K562 treated with DMSO at 1 percent for 4 hours (cell line): ENCODE data around the gene FAM50A. TPM values are rescaled to one million over a fixed set of nuclear protein-coding genes. Genes with fewer than 3 reads are reported as not detected.

Experiments
- total RNA-seq: library from RNA; unstranded; fragments of 300-600 nt; gene quantifications from 2 replicates; pipeline ENCODE4 v1.2.3, GENCODE V29; 2022; ENCODE audit not compliant: insufficient read depth

Gene FAM50A, protein sequence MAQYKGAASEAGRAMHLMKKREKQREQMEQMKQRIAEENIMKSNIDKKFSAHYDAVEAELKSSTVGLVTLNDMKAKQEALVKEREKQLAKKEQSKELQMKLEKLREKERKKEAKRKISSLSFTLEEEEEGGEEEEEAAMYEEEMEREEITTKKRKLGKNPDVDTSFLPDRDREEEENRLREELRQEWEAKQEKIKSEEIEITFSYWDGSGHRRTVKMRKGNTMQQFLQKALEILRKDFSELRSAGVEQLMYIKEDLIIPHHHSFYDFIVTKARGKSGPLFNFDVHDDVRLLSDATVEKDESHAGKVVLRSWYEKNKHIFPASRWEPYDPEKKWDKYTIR
- total RNA-seq, result 149 and 188 TPM in 2 replicates

DNA sequence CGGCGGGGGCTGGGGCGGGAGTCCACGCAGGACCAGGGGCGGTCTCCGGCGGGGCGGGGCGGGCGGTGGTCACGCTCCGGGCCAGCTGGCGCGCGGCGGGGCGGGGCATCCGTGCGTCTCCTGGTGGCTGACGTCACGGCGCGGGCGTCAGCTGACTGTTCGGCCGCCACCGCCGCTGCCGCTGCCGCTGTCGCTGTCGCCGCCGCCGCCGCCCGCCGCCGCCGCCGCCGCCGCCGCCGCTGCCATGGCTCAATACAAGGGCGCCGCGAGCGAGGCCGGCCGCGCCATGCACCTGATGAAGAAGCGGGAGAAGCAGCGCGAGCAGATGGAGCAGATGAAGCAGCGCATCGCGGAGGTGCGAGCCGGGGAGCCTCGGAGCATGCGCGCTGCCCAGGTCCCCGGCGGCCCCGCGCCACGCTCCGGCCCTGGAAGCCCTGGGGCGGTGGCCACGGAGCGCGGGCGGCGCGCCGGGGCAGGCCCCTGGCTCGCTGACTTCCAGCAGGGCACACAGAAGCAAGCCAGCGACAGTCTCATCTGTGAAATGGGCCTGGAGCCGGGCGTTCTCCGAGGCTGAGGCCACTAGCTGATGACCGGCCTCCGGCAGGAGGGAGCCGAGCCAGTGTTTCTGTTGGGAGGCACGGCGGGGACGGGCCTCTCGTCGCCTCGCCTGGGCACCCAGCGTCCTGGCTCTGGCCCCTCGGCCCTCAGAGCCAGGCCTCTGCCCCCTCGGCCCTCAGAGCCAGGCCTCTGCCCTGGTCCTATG lies at the start of gene FAM50A:
TSS of gene FAM50A (plus strand) at position 150 of the 763 bp plus-strand sequence. CDS start at position 245, 95 bp downstream.

DNA sequence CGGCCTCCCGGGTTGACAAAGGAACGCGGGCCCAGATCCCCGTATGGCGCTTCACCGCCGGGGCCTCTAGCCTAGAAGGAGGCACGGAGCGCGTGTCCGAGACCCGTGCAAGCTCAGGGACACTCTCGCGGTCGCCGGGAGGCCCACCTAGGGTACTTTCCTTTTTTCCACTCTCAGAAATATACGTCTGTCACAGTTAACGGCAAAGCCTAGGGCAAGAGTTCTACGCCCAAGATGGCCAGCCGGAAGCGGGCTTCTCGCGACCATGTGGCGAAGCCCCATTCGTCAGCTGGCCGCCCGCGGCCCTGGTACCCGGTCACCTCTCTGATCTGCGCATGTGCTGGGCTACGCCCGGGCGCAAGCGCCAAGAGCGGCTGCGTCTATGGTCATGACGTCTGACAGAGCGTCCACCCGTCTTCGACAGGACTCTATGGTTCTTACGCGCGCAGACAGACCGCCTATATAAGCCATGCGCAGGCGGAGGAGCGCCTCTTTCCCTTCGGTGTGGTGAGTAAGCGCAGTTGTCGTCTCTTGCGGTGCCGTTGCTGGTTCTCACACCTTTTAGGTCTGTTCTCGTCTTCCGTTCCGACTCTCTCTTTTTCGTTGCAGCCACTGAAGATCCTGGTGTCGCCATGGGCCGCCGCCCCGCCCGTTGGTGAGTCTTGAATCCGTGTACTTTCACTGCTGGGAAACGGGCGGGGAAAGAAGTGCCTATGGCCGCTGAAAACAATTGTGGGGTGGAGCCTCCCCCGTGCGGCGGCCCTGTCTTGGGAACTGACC lies 45.9 kb upstream of the FAM50A start, which contains the start of gene RPL10:
TSS of gene RPL10 (plus strand) at position 490 of the 780 bp plus-strand sequence. CDS start at position 633, 143 bp downstream.

DNA sequence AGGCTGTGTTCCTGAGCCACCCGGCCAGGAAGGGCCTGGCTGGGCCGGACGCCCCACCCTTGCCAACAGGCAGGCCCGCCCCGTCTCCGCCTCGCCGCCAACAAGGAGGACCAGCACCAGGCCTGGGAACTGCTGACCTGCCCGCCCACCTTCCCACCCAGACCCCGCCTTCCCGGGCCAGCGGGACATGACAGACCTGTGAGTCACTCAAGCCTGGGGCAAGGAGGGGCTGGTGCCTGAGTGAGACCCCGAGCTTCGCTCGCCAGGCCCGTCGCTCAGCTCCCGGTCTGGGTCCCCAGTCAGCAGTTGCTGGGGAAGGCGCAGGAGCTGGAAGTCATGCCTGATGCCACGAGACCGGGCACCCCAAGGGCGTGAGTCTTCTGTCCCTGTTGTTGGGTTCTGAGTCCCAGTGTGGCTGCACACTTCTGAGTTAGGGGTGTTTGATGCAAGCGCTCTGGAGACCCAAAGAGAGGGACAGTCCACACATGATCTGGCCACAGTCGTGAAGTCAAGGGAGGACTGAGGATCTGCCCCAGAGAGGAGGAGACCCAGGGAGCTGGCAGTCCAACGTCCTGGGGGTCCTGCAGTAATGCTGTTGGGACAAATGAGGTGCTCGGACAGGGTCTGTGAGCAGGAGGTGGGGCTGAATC lies 34.6 kb upstream of the FAM50A start, which contains the start of gene DNASE1L1:
TSS of gene DNASE1L1 (minus strand) at position 33 of the 650 bp plus-strand sequence. CDS start 3,686 bp downstream, outside the sequence.

DNA sequence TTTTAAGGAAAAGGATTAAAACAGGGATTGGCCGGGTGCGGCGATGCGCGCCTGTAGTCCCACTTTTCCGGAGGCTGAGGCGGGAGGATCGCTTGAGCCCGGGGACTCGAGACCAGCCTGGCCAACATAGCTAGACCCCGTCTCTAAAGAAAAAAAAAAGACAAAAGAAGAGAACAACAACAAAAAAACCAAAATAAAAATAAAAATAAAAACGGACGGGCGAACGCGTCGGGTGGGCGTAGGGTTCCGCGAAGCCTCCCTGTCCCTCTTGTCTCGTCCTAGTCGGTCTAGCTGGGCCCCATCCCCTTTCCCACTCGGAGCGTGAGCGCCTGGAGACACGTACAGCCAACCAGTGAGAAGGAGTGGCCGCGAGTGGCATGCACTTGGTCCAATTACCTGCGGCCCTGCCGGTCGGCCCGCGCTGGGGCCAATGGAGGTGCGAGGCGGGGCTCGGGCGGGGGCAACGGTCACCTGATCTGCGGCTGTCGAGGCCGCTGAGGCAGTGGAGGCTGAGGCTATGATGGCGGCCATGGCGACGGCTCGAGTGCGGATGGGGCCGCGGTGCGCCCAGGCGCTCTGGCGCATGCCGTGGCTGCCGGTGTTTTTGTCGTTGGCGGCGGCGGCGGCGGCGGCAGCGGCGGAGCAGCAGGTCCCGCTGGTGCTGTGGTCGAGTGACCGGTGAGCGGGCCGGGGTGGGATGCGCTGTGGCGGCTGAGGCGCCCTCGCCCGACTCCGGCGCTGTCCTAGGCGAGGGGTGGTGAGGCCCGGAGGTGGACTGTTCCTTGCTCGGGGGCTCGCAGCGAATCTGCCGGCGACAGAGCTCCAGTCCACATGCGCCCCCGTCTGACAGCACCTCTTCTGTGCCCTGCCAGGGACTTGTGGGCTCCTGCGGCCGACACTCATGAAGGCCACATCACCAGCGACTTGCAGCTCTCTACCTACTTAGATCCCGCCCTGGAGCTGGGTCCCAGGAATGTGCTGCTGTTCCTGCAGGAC lies 15.5 kb upstream of the FAM50A start, which contains the start of gene ATP6AP1:
TSS of gene ATP6AP1 (plus strand) at position 502 of the 996 bp plus-strand sequence. CDS start at position 518, 16 bp downstream.

DNA sequence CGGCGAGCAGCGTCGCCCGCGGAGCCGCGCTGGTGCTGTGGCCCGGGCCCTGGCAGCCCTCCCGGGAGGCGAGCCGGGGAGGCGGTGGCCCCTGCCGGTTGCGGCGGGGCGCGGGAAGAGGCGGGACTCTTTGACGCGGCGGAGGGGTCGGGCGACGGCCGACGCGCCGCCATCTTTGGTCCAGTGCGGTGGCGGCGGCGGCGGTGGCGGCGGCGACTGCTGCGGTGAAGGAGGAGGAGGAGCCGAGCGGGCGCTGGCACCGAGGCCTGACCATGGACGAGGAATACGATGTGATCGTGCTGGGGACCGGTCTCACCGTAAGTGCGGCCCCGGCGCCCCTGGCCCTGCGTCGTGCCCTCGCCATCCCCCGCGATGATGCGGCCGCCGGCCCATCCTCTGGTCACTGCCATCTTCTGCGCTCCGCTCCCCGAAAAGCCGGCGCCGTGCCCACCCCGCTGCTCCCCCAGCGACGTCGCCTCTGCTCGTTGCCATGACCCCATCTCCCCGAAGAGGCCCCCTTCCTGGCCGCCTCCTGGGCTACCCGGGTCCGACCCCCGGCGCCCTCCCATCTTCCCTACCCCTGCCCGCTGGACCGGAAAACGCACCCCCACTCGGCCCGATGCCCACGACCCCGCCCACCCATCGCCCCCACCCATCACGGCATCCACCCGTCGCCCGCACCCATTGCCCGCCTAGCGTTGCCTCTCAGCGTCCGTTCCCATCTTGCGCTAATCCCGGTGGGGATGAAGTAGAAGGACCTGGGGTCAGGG lies 6.8 kb upstream of the FAM50A start, which contains the start of gene GDI1:
TSS of gene GDI1 (plus strand) at position 172 of the 770 bp plus-strand sequence. CDS start at position 273, 101 bp downstream.

DNA sequence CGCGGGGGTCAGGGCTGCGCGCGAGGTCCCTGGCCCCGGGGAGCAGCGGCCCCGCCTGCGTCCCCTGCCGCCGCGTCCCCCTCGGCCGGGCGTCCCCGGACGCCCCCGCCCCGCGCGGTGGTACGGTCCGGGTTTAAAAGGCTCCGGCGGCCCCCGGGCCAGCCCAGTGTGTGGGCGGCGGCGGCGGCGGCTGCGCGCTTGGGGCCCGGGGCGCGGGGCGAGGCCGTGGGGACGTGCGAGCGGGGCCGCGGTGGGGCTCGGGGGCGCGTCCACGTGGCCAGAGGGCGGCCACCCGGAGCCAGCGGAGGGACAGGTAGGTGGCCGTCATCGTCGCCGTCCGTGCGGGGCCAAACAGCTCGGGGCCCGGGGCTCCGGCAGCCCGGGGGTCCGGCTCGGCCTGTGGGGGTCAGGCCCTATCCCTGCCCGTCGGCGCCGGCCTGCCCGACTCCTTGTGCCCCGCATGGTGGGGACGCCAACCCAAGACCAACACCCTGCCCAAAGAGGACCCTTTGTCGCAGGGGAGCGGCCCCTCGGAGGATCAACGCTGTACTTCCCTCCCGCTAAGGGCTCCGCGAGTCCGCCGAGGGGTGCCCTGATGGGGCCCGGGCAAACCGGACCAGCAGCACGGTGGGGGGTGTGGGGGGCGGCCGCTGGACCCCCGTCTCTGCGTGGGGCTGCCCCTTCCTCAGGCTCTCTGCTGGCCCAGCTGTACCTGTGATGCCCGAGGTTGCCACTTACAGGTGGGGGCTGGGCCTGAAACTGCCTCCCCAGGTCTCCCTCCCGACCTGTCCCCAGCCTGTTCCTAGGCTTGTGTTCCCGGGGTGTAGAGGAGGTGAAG lies 14.4 kb downstream of the FAM50A start, which contains the start of gene PLXNA3:
TSS of gene PLXNA3 (plus strand) at position 166 of the 838 bp plus-strand sequence. CDS start 1,903 bp downstream, outside the sequence.

DNA sequence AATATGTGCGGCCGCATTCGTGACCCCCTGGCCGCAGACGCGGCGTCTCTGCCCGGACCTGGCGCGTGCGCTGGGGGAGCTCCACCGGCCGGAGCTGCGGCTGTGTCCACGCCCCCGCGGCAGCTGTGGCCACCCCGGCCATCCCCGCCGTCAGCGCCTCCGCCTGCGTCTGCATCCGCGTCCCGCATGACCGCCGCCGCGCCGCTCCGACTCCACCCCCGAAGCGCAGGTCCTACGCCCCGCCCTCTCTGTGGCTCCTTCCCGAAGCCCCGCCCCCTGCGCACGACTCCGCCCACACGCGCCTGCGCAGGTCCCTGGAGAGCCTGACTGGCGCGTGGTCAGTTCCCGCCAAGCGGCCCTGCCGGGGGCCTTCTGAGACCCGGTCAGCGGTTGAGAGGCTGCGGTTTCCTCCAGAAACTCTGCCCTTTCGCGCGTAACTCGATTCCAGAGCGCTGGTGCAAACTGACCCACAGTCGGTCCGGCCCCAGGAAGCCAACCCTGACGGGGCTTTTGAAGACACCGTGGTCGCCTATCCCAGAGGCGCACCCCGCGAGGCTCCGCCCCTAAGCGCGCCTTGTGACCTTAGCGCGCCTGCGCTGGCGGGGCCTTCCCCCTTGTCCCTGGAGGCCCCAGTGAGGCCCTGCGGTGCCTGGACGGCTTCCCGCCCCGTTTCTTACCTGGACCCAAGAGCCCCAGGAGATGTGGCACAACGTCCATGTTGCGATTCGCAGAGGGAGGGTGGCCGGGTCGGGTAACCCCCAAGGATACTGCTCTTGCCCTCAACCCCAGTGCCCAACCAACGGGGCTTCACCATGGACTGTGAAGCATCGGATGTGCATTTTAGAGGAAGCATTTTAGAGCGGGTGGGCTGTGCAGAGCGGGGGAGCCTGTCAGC lies 35.0 kb downstream of the FAM50A start, which contains the start of gene LAGE3:
TSS of gene LAGE3 (minus strand) at position 554 of the 895 bp plus-strand sequence. CDS start at position 188, 366 bp downstream.

DNA sequence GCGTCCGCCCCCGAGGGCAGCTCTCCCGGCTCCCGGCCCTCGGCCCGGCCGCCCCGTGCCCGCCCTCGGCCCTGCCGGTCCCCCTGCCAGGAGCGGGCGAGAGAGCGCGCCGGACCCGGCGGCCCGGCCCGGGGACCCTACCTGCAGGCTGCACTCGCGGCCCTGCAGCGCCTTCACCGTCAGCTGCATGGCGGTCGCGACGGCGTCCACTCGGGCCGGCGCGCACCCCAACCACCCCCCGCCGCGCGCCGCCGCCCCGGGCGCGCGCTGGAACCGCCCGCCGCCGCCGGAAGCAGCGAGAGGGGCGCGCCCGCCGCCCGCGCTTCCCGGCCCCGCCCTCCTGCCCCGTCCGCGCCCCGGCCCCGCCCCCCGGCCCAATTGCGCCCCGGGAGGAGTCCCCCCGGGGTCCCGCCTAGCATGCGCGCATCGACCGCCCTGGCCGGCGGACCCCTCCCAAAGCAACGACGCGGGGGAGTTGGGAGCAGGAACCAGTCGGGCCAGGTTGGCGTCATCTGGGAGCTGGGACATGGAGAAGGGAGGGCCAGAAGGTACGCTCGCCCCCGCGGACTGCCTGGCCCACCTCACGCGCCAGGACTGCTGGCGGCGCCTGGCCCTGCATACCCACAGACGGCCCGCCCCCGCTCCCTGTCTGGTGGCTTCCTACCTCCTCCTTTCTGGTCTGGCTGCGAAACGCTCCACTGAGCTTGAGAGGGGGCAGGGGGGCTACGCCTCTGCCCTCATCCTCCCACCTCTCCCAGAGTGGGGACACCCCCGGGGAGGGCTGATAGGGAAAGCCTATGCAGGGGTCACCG lies 42.7 kb downstream of the FAM50A start, which contains the start of gene UBL4A:
TSS of gene UBL4A (minus strand) at position 220 of the 812 bp plus-strand sequence. CDS start at position 189, 31 bp downstream.

DNA sequence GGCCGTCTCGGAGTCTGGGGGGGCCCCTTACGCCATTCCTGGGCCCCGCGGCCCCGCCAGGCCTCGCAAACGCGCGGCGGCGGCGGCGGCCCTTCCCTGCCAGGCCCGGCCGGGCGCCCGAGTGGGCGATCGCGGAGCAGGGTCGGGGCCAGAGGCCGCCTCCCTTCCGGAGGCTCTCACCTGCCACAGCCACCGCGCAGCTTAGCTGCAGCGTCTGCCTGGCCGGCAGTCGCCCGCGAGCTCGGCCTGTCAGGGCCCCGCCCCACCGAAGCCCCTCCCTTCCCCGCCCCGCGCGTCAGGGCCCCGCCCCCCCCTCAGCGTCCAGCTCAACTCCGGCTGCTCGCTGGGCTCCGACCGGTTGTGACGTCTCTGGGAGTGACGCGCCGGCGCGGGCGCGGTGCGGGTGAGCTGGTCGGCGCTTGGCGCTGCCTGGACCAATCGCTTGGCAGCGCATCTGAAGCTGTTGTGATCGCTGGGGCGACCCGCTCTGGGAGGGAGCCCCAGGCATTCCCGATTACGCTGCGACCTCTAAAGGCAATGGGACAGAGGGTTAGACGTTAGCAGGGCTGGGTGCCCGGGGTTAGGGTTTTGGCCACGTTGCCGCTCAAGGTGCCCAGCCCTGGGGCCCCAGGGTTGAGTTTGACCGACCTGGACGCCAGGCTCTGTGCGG lies 46.6 kb downstream of the FAM50A start, which contains the start of gene SLC10A3:
TSS of gene SLC10A3 (minus strand) at position 216 of the 670 bp plus-strand sequence. CDS start 1,689 bp downstream, outside the sequence.

Other genes starting within 250 kb of the FAM50A start
- not detected in 2 replicates for gene OPN1MW2, start 224.4 kb upstream of the FAM50A start, total RNA-seq
- gene OPN1MW3, start 186.6 kb upstream of the FAM50A start, total RNA-seq, result not detected in 2 replicates
- gene TEX28, start 149.0 kb upstream of the FAM50A start, total RNA-seq, result not detected in 2 replicates
- gene TKTL1, start 148.3 kb upstream of the FAM50A start, total RNA-seq, result 1.2 and 2.2 TPM in 2 replicates
- gene FLNA, start 69.5 kb upstream of the FAM50A start, total RNA-seq, result 626 and 661 TPM in 2 replicates
- 102 and 119 TPM in 2 replicates for gene EMD, start 64.8 kb upstream of the FAM50A start, total RNA-seq
- gene RPL10, start 45.8 kb upstream of the FAM50A start, total RNA-seq, result 14,280 and 14,407 TPM in 2 replicates
- gene DNASE1L1, start 34.9 kb upstream of the FAM50A start, total RNA-seq, result 18.1 and 21.6 TPM in 2 replicates
- gene TAFAZZIN, start 32.6 kb upstream of the FAM50A start, total RNA-seq, result 35.2 and 47.4 TPM in 2 replicates
- gene ATP6AP1, start 15.5 kb upstream of the FAM50A start, total RNA-seq, result 230 and 231 TPM in 2 replicates
- 99.3 and 105 TPM in 2 replicates for gene GDI1, start 7.0 kb upstream of the FAM50A start, total RNA-seq
- gene PLXNA3, start 14.1 kb downstream of the FAM50A start, total RNA-seq, result 7.5 and 12.5 TPM in 2 replicates
- gene LAGE3, start 35.1 kb downstream of the FAM50A start, total RNA-seq, result 170 and 180 TPM in 2 replicates
- gene UBL4A, start 42.5 kb downstream of the FAM50A start, total RNA-seq, result 69.7 and 80.5 TPM in 2 replicates
- gene SLC10A3, start 46.5 kb downstream of the FAM50A start, total RNA-seq, result 47.8 and 56.8 TPM in 2 replicates
- gene FAM3A, start 72.1 kb downstream of the FAM50A start, total RNA-seq, result 84.1 and 87.0 TPM in 2 replicates
- 233 and 273 TPM in 2 replicates for gene G6PD, start 102.7 kb downstream of the FAM50A start, total RNA-seq
- 38.5 and 40.3 TPM in 2 replicates for gene IKBKG, start 103.5 kb downstream of the FAM50A start, total RNA-seq
- not detected in 2 replicates for gene CTAG1A, start 141.0 kb downstream of the FAM50A start, total RNA-seq
- gene CTAG1B, start 175.1 kb downstream of the FAM50A start, total RNA-seq, result not detected in 2 replicates
- 30.2 and 37.9 TPM in 2 replicates for gene CTAG2, start 209.4 kb downstream of the FAM50A start, total RNA-seq